Pulmonary artery endothelial cell (primary cell): ENCODE measurements around the gene PRPF4. TPM values are rescaled to one million over a fixed set of nuclear protein-coding genes. Genes with fewer than 3 reads are reported as not detected.
A peak's percentile ranks its signal among the peaks of the same experiment; 100 is the strongest.
"Not testable (repeated sequence)": the region's sequence is repeated elsewhere in the genome, so short reads cannot be mapped to it uniquely, and the experiment has no call there.

ENCODE experiments used
- DNase-seq: peaks from one replicate; pipeline ENCODE4 v3.0.0-alpha.2; 2011; ENCODE audit warnings: low read depth, low spot score
- total RNA-seq: library from RNA; depleted of rRNA; stranded (reverse); fragments of >200 nt; gene quantifications from 2 replicates; pipeline ENCODE4 v1.2.3, GENCODE V29; 2014

PRPF4 gene
- total RNA-seq, 1 donor from 2014 or later, result 33.6 TPM

- DNase-seq, result no peak
Observed at GRCh38 chr9:113267911-113268566, 7.4 kb upstream of the PRPF4 start.

- no peak for DNase-seq
Observed at GRCh38 chr9:113269355-113269754, 6.1 kb upstream of the PRPF4 start.

GRCh38 chr9:113269871-113270270, 5.6 kb upstream of the PRPF4 start:
- no peak for DNase-seq

GRCh38 chr9:113274474-113275156, 843 bp upstream of the PRPF4 start:
- peak; percentile 26 for DNase-seq

- no peak for DNase-seq
Observed at GRCh38 chr9:113278840-113279239, 3.4 kb downstream of the PRPF4 start.

- no peak for DNase-seq
Observed at GRCh38 chr9:113281356-113281755, 5.9 kb downstream of the PRPF4 start.

- no peak for DNase-seq
Observed at GRCh38 chr9:113289091-113289490, 13.6 kb downstream of the PRPF4 start.

- DNase-seq, result no peak
Observed at GRCh38 chr9:113290052-113290607, 14.7 kb downstream of the PRPF4 start.

- no peak for DNase-seq
Observed at GRCh38 chr9:113293285-113293878, 17.9 kb downstream of the PRPF4 start.

- DNase-seq, result not testable (repeated sequence)
Observed at GRCh38 chr9:113296247-113296646, 20.8 kb downstream of the PRPF4 start.

GRCh38 chr9:113296796-113297558, 21.5 kb downstream of the PRPF4 start:
- DNase-seq, result no peak

- DNase-seq, result no peak
Observed at GRCh38 chr9:113298311-113298710, 22.9 kb downstream of the PRPF4 start.

GRCh38 chr9:113298924-113299770, 23.7 kb downstream of the PRPF4 start:
- no peak for DNase-seq

- DNase-seq, result no peak
Observed at GRCh38 chr9:113299800-113300292, 24.4 kb downstream of the PRPF4 start.

GRCh38 chr9:113301548-113301947, 26.1 kb downstream of the PRPF4 start:
- no peak for DNase-seq

- DNase-seq, result no peak
Observed at GRCh38 chr9:113302792-113303418, 27.4 kb downstream of the PRPF4 start, which contains the start of gene RNF183. TSS of gene RNF183 (minus strand) at chr9:113303376. CDS start at chr9:113298184, 5,192 bp downstream.

- no peak for DNase-seq
Observed at GRCh38 chr9:113306566-113306965, 31.1 kb downstream of the PRPF4 start.

GRCh38 chr9:113307396-113307975, 32.0 kb downstream of the PRPF4 start:
- no peak for DNase-seq

- DNase-seq, result no peak
Observed at GRCh38 chr9:113309204-113309813, 33.9 kb downstream of the PRPF4 start.
